T-helper 1 cell (primary cell): ENCODE results near the gene HMGXB4.
"Not testable (repeated sequence)": the region's sequence is repeated elsewhere in the genome, so short reads cannot be mapped to it uniquely, and the experiment has no call there.

Source experiments
- DNase-seq, 5 donors: peaks; one replicate each; pipeline ENCODE4 v3.0.0-alpha.2; 2012 to 2020
- total RNA-seq, 4 donors: gene quantifications; one replicate each; lab custom pipeline; 2026; lab: John Stamatoyannopoulos, UW

The HMGXB4 gene, protein sequence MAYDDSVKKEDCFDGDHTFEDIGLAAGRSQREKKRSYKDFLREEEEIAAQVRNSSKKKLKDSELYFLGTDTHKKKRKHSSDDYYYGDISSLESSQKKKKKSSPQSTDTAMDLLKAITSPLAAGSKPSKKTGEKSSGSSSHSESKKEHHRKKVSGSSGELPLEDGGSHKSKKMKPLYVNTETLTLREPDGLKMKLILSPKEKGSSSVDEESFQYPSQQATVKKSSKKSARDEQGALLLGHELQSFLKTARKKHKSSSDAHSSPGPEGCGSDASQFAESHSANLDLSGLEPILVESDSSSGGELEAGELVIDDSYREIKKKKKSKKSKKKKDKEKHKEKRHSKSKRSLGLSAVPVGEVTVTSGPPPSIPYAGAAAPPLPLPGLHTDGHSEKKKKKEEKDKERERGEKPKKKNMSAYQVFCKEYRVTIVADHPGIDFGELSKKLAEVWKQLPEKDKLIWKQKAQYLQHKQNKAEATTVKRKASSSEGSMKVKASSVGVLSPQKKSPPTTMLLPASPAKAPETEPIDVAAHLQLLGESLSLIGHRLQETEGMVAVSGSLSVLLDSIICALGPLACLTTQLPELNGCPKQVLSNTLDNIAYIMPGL
- total RNA-seq = 22.4 to 30.3 (median 28.1) reads per million in 4 donors

DNA sequence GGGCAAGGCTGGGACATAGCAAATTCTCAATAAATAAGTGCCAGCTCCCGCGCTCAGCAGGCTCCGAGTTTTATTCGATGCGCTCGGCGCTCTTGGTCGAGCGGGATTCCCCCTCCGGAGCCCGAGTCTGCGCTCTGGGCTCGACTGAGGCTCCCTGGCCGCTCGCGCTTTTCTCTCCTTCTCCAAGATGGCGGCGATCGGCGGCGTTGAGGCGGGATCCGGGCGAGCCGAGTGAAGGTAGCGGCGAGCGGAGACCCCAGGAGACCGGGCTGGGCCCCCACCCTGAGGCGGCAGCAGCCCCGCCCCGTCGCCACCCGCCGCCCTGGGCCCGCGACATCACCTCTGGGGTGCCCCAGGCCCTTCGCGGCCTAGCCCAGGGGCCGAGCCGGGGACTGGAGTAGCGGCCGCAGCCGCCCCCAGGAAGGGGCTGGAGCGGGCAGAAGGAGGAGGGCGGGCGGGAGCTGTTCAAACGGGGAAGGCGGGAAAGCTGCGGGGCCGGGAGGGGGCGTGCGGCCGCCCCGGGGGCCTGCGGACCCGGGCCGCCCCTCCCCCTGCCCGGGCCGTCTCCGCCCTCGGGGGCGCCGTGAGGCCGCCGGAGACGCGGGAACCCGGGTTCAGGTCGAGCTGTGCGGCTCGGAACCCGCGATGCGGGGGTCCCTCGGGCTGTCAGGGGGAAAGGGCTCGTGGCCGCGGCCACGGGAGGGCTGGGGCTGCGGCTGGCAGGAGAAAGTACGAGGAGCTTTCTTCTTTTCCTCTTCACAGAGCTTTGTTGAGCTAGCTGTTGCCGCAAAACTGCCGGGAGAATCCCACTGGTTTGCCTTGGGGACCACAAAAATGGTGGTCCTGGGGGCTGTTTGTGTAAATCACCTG, at the start of gene HMGXB4:
Gene HMGXB4 (plus strand): TSS at position 173 of the 870 bp plus-strand sequence. CDS start 4,898 bp downstream, outside the sequence.
- peak; percentile 71 to 88 (median 83) for DNase-seq

DNA sequence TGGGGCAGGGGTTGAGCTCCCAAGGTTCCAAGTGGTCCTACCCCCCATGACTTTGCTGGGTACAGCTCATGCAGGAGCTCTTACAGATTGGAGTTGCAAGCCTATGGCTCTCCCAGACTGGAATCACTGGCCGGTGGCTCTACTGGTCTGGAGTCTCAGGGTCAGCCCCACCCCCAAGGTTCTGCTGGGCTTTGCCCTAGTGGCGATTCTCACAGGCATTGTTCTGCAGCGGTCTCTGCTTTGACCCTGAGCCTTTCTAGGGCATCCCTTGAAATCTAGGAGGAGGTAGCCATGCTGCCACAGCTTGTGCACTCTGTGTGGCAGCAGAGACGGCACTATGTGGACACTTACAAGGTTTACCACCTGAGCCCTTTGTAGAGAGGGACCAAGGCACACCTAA, 49.3 kb upstream of the HMGXB4 start:
- DNase-seq = no peak

DNA sequence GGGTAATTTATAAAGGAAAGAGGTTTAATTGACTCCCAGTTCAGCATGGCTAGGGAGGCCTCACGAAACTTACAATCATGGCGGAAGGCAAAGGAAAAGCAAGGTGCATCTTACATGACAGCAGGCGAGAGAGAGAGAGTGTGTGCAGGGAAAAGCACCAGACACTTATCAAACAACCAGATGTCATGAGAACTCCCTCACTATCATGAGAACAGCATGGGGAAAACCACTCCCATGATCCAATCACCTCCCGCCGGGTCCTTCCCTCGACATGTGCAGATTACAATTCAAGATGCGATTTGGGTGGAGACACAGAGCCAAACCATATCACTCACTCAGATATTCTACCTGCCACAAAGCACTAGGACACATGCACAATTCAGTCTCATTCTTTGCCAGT, 48.1 kb upstream of the HMGXB4 start:
- DNase-seq = no peak

DNA sequence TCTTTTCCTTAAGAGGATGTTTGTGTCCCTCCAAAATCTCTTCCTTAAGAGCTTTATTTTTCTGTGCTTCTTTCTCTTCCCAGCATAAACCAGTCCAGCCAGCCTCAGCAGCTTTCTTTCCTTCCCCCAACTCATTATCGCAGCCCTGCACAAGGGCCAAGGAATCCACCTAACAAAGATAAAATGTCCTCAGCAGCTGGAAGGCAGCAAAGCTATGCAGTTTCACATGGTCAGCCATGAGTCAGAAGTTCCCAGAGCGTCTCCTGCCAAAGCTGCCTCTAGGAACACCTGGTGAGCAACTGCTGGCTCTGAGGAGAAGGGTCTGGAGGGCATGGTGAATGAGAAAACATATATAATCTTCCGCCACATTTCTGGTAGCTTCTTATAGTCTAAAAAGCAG, 45.3 kb upstream of the HMGXB4 start:
- no peak for DNase-seq

DNA sequence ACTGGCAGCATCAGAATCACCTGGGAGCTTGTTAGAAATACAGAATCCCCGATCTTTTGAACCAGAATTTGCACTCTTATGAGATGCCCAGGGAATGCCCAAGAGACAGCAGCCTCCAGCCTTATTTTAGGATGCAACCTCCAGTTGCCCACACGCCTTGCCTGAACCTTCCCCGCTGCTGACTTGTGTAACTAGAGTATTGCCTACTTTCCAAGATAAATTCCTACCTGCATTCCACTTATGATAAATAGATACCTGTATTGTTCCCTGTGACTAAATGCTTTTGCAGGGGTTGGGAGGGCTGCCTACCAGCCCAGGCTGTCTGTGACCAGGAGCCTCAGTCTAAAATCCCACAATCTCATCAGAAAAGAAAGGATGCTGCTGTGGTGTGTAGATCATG, 44.3 kb upstream of the HMGXB4 start:
- DNase-seq = no peak

DNA sequence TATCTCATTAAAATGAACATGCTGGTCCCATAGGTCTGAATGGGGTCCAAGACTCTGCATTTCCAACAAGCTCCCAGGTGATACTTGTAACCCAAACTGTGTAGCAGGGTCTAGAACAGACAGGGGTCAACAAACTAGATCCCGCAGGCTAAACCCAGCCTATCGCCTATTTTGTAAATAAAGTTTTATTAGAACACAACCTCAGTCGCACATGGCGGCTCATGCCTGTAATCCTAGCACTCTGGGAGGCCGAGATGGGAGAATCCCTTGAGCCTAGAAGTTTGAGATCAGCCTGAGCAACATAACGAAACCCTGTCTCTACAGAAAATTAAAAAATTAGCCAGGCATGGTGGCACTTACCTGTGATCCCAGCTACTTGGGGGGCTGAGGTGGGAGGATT, 42.3 kb upstream of the HMGXB4 start:
- DNase-seq = no peak

DNA sequence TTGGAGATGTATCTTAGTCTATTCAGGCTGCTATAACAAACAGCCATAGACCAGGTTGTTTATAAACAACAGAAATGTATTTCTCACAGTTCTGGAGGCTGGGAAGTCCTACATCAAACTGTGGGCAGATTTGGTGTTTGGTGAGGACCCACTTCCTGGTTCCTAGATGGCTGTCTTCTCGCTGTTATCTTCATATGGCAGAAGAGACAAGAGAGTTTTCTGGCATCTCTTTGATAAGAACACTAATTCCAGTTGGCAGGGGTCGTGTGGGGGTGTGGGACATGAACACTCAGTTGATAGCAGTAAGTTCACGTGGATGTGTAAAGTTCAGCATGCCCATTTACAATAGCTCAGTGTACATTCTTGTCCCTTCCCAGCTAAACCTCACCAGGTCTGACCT, 41.3 kb upstream of the HMGXB4 start:
- no peak for DNase-seq

DNA sequence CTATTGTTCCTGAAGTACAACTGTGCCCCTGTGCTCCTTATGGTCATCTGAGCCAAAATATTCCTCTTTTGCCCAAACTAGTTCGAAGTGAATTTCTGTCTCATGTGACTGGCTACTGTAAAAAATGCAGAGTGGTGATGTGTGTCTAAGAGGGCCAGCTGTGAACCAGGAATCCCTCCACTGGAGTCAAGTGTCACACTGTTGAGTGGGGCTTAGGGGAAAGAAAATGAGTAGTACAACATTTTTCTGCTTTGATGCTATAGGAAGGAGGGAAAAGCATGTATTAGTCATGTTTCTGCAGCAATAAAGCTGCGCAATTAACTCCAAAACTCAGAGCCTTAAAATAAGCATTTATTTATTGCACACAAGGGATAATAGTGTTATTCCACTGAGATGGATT, 39.8 kb upstream of the HMGXB4 start:
- no peak for DNase-seq

DNA sequence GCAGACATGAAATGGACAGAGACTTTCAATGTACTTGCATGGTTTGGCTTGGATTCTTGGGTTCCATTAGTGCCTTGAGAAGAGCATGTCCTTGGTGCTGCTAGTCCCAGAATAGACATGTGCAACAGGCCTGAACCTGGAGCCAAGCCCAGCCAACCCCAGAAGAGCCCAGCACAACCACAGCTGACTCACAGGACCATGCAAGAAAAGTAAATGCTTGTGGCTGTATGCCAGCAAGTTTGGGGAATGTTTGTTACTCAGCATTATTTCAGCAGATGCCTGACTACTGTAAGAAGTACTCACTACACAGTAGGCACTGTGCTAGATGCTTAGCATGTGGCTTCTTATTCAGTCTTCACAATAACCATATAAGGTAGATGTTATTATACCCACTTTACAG, 39.2 kb upstream of the HMGXB4 start:
- no peak for DNase-seq

DNA sequence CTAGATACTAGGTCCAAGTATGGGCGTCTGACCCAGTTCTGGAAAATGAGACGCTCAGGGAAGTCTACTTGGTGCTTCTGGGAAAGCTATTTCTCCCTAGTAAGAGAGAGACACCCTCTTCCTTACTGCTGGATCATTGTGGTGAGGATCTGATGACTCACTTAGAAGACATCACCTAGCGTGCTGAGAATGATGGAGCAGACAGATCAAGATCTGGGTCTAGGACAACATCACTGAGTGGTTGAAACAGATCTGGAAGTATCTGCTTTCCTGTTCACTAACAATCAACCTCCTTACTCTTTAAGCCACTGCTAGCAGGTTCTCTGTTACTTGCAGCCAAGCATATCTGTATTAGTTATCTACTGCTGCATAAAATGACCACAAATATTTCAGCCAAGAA, 38.3 kb upstream of the HMGXB4 start:
- no peak for DNase-seq

DNA sequence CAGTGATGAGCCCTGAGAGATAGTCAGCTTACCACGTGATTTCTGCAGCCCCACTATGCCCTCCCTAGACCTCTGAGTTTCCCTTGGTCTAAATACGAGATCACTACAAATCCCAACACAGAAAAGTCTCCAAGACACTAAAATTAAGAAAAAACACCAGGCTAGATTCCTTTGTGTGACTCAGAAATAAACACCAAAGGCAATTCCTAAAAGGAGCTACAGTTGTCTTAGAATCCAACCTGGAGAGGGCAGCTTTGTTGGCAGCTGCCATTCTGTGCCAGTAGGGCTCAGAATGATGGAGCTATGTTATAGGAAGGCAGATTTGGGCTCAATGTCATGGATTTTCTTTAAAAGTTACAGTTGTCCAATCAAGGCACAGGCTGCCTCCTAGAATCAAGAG, 37.1 kb upstream of the HMGXB4 start:
- DNase-seq = no peak

DNA sequence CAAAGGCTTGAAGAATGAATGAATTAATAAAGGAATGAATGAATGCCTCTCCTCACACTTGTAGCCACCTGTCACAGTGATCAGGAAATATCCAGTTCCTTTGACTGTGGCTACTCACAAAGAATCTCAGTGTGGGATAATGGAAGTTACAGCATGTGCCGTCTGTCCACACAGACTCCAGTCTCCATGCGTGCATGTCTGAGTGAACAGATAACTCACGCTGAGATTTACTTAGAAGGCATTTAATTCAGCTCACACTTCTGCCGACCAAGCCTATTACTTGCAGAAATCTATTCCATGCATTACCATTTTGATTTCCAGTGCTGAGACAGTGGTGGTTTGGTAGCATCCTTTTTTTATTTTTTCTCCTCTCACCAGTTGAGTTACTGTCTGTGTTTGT, 32.3 kb upstream of the HMGXB4 start:
- no peak for DNase-seq

DNA sequence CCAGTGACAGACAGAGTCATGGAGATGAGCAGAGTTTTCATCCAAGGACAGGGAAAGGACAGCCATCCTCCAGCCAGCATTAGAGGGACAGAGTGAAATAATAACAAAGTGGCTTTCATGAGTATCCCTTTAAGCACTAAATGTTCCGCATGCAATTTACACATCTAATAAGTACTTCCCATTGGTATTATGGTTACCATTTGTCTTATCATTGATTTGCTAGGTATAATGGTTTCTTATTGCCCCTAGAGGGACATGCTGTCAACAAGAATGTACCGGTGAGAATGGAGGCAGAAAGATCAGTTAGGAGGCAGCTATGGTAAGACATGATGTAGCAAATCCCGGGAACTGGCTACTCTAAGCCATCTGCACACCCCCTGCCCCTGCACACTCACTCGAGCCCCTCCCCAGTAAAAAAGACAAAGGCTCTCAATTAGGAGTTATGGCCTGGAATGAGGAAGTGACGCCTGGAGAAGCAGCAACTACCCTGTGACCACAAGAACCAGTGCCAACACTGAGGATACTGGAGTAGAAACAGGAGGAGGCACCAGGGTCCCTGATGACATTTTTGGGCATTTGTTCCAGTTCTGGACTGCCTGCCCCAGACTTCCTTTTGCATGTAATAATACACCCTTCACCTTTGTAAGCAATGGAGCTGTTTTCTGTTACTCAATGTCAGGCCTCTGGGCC, 30.2 kb upstream of the HMGXB4 start:
- DNase-seq = no peak

DNA sequence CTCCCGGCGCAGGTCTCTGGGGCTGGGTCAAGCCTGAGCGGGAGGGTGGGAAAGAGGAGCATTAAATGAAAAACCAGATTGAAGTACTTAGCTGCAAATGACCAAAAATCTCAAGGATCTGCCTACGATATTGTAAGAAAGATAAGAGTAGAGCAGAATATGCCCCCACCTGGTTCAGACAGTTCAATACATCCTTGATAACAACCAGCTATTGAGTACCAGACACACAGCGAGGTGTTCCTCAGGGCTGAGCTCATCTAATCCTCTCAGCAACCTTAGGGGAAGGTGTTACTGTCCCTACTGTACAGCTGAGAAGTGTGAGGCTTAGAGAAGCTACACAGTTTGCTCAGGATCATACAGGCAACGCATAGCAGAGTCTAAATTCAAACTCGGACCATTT, 27.4 kb upstream of the HMGXB4 start:
- DNase-seq = no peak

DNA sequence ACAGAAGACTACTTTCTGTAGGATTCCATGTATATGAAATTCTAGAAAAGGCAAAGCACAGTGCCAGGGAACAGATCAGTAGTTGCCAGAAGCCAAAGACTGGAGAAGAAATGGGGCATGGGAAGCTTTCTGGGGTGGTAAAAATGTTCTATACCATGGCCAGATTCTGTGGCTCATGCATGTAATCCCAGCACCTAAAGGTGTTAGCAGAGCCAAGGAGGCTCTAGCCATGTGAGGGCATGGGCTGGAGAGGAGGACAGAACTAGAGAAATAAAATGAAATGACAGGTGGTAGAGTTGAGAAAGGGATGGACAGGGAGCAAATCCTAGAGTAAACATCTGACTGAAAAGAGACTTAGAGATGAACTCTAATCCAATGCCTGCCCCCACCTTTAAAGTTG, 26.9 kb upstream of the HMGXB4 start:
- DNase-seq = no peak

DNA sequence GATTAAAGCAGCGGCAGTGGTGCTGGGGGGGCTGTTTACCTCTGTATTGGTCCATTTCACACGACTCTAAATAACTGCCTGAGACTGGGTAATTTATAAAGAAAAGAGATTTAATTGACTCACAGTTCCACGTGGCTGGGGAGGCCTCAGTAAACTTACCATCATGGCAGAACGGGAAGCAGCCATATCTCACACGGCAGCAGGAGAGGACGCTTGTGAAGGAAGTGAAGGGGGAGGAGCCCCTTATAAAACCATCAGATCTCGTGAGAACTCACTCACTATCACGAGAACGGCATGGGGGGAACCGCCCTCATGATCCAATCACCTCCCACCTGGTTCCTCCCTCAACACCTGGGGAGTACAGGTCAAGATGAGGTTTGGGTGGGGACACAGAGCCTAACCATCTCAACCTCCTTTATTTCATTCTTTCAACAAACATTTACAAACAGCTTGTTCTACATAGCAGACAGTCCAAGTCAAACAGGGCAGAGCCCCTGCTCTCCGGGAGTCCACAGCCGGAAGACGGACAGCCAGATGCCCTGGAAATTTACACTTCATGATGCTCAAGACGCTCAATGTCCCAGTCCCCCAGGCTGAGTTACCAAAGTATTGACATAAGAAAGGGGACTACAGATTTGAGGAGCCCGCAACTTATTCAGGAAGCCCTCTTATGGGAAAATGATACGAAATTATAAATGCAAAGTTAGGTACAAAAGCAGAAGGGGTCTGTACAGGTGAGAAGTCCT, 26.3 kb upstream of the HMGXB4 start:
- DNase-seq = no peak

DNA sequence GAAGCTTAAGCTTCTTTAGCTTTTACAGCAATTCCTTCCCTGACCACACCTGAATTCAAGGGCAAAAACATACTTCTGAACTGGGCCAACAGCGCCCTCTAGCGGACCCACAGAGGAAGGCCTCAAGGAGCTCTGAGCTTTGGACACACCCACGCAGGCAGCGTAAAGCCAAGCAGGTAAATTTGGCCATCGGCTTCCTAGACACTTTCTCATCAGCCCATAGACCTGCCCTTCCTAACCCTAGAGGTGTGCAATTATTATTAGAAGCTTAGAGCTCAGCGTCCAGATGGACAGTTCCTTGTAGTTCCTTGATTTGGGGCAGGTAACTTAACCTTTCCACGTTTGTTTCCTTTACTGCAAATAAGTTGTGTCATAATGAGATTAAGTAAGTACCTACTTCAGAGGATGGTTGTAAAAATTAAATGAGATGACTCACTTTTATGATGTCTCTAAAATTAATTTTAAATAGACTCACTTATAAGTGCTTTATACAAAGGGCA, 25.7 kb upstream of the HMGXB4 start:
- peak; percentile 27 to 62 (median 55) for DNase-seq

DNA sequence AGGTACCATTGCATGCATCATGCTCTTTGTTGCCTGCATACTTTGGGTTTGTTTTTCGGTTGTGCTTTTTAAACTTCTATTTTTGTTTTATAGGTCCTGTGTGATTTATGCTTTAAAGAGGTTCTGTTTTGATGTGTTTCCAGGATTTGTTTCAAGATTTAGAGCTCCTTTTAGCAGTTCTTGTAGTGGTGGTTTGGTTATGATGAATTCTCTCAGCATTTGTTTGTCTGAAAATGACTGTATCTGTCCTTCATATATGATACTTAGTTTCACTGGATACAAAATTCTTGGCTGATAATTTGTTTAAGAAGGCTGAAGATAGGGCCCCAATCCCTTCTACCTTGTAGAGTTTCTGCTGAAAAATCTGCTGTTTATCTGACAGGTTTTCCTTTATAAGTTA, 18.5 kb upstream of the HMGXB4 start:
- not testable (repeated sequence) for DNase-seq

DNA sequence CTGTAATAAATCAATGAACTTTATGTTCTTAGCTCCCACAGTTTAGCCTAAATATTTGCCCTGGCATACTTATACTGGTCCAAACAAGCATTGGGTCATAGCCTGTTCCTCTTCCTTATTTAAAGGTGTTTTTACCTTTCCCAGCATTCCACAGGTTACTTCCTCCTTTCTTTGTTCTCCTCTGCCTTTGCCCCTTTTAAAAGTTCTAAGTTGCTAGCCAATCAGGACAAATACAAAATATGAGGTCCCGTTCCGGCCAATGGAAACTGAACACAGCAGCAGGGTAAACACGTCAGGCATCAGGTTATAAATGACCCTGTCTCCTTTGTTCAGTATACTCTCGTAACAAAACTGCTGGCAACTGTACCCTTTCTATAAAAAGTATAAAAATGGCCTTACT, 12.8 kb upstream of the HMGXB4 start:
- DNase-seq = not testable (repeated sequence)

DNA sequence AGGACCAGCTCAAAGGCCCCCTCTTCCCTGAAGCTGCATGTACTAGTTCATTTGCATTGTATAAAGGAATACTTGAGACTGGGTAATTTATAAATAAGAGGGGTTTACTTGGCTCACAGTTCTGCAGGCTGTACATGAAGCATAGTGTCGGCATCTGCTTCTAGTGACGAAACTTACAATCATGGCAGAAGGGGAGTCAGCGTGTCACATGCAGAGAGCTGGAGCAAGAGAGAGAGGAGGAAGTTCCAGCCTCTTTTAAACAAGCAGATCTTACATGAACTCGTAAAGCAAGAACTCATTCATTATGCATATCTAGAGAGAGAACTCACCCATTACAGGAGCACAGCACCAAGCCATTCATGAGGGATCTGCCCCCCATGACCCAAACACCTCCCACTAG, 7.1 kb upstream of the HMGXB4 start:
- no peak for DNase-seq

DNA sequence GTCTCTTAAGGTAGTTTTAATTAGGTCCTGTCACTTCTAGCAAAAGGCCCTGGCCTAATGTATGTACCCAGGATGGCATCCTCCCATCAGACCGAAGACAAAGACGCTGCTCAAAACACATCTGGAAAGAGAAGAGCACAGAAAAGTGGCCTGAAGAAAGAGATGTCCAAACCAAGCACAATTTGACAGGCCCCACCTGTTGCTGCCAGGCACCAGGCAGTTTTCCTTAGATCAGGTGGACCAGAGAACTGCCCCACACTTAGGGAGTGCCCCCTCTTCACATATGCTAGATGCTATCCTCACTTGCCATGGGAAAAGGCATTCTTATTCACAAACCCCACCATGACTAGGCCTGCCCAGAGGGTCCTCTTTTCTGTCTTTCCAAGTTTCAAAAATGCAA, 3.3 kb upstream of the HMGXB4 start:
- no peak for DNase-seq

DNA sequence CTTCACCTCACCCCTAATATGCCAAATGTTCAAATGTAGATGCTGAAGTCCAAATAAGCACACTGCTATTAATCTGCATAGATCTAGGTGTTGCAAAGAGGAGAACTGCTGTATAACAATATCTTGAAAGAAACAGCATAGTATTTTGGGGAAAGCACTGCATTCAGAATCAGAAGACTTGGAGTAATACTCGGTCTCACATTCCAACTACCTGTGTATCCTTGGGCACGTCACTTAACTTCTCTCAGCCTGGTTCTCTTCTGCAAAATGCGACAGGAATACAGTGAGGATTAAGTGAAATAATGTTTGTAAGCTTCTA, 332 bp upstream of the HMGXB4 start:
- DNase-seq = no peak
